ENCODE measurements around the gene GK. TPM values are rescaled to one million over a fixed set of nuclear protein-coding genes. Genes with fewer than 3 reads are reported as not detected.
"Not testable (repeated sequence)": the region's sequence is repeated elsewhere in the genome, so short reads cannot be mapped to it uniquely, and the experiment has no call there.

GK gene
- total and polyA plus RNA-seq, 8 donors, result 7.1 to 65.9 (median 9.8) TPM

DNA sequence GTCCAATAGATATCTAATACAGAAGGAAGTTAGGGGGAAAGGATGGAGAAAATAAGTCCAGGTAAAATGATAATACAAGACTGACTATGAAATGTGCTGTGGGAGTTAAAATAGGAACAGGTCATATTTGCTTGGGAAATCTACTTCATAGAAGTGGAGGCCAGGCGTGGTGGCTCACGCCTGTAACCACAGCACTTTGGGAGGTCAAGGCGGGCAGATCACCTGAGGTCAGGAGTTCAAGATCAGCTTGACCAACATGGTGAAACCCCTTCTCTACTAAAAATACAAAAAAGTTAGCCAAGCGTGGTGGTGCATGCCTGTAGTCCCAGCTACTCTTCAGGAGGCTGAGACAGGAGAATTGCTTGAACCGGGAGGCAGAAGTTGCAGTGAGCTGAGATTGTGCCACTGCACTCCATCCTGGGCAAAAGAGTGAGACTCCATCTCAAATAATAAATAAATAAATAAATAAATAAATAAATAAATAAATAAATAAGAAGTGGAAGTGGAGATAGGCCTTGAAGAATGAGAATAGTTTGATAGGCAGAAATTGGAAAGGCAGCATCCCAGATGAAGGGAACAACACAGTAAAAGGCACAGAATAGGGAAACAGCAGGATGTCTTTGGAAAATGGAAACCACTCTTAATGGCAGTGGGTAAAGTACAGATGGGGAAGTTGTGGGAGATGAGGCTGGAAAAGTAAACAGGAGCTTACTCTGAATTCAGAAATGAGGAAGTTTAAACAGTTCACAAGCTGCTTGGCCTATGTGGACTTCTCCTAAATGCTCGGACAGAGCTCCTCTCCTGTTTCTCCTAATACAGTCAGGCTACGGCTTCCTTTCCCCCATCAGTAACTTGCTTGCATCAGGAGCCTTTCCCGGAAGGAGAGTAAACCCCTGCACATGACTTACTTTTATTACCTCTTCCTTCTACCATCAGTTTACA, 15.1 kb upstream of the GK start:
- Histone ChIP-seq H3K27me3 (no peaks in the 10 kb centered on the region), H3K36me3 (no peaks in the 10 kb centered on the region), H3K4me3 (no peak overlapping the region), H3K9me3 (no peaks in the 10 kb centered on the region), H3K27ac (peak overlapping the region in 1 of 2 donors; percentile 75), H3K4me1 (no peaks in the 10 kb centered on the region)
- TF ChIP-seq, protein P1, sequence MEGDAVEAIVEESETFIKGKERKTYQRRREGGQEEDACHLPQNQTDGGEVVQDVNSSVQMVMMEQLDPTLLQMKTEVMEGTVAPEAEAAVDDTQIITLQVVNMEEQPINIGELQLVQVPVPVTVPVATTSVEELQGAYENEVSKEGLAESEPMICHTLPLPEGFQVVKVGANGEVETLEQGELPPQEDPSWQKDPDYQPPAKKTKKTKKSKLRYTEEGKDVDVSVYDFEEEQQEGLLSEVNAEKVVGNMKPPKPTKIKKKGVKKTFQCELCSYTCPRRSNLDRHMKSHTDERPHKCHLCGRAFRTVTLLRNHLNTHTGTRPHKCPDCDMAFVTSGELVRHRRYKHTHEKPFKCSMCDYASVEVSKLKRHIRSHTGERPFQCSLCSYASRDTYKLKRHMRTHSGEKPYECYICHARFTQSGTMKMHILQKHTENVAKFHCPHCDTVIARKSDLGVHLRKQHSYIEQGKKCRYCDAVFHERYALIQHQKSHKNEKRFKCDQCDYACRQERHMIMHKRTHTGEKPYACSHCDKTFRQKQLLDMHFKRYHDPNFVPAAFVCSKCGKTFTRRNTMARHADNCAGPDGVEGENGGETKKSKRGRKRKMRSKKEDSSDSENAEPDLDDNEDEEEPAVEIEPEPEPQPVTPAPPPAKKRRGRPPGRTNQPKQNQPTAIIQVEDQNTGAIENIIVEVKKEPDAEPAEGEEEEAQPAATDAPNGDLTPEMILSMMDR (IDR thresholded peaks at IDR 0.05), result no peak
- ATAC-seq, result peak; percentile 69
- intact Hi-C loops (cut with DNase I), result no loop called here
- no peak for DNase-seq

DNA sequence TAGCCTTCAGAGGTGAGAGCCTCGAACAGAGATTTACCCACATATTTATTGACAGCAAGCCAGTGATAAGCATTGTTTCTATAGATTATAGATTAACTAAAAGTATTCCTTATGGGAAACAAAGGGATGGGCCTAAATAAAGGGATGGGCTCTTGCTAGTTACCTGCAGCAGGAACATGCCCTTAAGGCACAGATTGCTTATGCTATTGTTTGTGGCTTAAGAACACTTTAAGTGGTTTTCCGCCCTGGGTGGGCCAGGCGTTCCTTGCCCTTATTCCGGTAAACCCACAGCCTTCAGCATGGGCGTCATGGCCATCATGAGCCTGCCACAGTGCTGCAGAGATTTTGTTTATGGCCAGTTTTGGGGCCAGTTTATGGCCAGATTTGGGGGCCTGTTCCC, 13.5 kb upstream of the GK start:
- H3K36me3 ChIP-seq; H3K4me3 ChIP-seq; H3K4me1 ChIP-seq; intact Hi-C loops (cut with DNase I); H3K9me3 ChIP-seq; DNase-seq; ATAC-seq; H3K27me3 ChIP-seq: not testable (repeated sequence)
- H3K27ac ChIP-seq, result peak overlapping the region in 1 of 2 donors; percentile 75

DNA sequence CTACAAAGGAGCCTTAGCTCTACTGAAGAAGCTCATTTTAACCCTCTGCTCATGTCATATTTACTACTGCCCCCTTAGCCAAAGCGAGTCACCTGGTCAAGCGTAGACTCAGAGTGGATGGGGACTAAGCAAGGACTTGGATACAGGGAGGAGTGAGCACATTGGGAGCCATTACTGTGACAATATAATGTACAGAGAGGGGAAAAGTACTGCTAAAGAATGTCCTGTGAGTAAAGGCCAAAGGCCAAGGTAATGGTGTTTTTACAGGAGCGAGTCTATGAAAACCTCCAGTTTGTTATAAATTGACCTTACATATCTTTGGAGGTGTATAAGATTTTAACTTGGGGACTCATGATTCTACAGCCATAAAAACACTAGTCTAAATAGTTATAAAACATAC, 10.6 kb upstream of the GK start:
- Histone ChIP-seq H3K36me3 (no peaks in the 10 kb centered on the region), H3K9me3 (no peaks in the 10 kb centered on the region), H3K27me3 (no peaks in the 10 kb centered on the region), H3K4me1 (no peaks in the 10 kb centered on the region), H3K4me3 (no peak overlapping the region), H3K27ac (peak overlapping the region; percentile 1 to 85)
- ATAC-seq (no peak), DNase-seq (no peak)
- TF ChIP-seq, protein P1 (IDR thresholded peaks at IDR 0.05), result no peak
- intact Hi-C loops (cut with DNase I), result no loop called here

DNA sequence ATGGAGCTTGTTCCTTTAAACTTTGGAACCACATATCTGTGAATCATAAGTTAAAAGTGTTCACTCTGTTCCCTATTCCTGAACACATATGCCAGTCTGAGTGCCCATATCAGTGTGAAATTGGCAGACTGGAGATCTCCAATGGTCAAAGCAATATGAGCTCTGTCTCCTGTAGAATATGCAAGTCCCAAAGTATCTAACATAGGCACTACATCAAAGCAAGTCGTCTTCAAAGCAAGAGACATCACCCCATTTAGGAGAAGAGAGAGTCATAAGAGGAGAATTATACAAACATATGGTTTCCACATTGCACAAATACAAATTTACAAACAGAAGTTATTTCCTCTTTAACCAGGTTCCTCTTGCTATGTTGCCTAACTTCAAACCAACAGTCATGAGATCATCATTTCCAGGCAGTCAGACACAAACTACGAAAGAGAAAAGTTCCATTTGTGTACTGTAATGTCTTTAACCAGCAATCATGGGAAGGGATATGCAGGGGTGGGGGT, 9.9 kb upstream of the GK start:
- H3K27ac ChIP-seq, result peak overlapping the region; percentile 20 to 85
- TF ChIP-seq, protein P1 (IDR thresholded peaks at IDR 0.05), result no peak
- H3K27me3 ChIP-seq, result no peaks in the 10 kb centered on the region
- H3K36me3 ChIP-seq, result no peaks in the 10 kb centered on the region
- H3K4me1 ChIP-seq, result no peaks in the 10 kb centered on the region
- ATAC-seq, result peak; percentile 75
- H3K9me3 ChIP-seq, result no peaks in the 10 kb centered on the region
- no peak overlapping the region for H3K4me3 ChIP-seq
- intact Hi-C loops (cut with DNase I), result no loop called here
- DNase-seq, result no peak

DNA sequence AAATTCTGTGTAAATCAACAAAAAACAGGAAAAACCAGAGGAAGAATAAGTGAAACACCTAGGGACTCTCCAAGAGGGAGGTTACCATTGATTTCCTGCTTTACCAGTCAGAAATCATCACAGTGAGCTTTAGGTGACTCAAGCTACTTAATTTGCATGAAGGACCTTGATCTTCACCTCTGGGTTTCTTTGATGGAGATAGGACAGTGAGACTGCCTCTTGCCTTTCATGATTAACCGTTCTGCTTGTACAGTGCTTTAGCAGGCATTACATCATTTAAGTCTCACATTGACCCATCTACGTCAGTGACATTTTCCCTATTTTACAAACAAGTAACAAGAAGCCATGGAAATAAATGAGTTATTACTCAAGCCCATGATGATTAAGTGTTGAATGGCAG, 3.4 kb upstream of the GK start:
- Histone ChIP-seq H3K27ac (peak overlapping the region in 1 of 2 donors; percentile 45), H3K27me3 (no peaks in the 10 kb centered on the region), H3K9me3 (no peaks in the 10 kb centered on the region), H3K4me1 (peaks cover 0 to 6% of the 10 kb centered on the region in 2 donors), H3K4me3 (no peak overlapping the region), H3K36me3 (no peaks in the 10 kb centered on the region)
- no peak for DNase-seq
- TF ChIP-seq, protein P1 (IDR thresholded peaks at IDR 0.05), result no peak
- no peak for ATAC-seq
- intact Hi-C loops (cut with DNase I), result no loop called here
